GM12865 (cell line): ENCODE data around the gene SDF2.
"Not testable (repeated sequence)": the region's sequence is repeated elsewhere in the genome, so short reads cannot be mapped to it uniquely, and the experiment has no call there.

Source experiments
- DNase-seq: peaks from one replicate; pipeline ENCODE4 v3.0.0; 2010; ENCODE audit warnings: low read depth
- H3K4me3 ChIP-seq: 2 replicates; pipeline ENCODE4 v1.5.1; 2011; ENCODE audit warnings: mild to moderate bottlenecking, low read depth, low read length, control low read depth
- CTCF ChIP-seq: IDR thresholded peaks from 2 replicates; pipeline ENCODE4 v1.5.1; 2011; ENCODE audit warnings: low read length, control low read depth, low read depth, inconsistent platforms; ENCODE audit not compliant: insufficient read depth; ENCODE audit errors: missing control alignments

The SDF2 gene

DNA sequence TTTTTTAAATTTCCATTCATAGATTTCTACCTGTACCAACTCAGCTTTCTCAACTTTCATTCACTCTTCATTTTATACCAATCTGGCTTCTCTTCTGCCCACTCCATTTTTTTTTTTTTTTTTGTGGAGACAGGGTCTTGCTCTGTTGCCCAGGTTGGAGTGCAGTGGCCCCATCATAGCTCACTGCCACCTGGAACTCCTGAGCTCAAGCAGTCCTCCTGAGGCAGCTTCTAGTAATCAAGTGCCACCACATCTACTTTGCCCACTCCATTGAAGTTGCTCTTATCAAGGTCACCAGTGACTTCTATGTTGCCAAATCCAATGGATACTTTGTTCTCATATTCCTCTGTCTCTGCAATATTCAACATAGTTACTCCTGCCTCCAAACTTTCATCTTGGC is 2.0 kb upstream of the SDF2 start:
- H3K4me3 ChIP-seq = no peak overlapping the region; the same call in 1 of the 2 replicates
- no peak for TF ChIP-seq CTCF
- no peak for DNase-seq

DNA sequence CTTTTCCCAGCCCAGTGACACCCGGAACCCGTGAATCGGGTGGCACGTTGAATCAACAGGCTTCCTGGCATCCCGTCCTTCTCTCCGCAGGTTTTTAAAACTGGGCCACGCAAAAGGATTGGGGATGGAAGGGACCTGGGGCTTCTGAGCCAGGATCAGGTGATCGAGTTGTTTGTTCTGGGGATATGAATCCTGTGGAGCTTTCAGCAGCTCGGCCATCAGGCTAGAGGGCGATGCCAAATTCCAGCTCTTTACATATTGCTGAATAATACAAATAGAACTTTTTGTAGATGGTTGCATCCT is 772 bp upstream of the SDF2 start:
- peak overlapping the region; percentile 84 for H3K4me3 ChIP-seq

DNA sequence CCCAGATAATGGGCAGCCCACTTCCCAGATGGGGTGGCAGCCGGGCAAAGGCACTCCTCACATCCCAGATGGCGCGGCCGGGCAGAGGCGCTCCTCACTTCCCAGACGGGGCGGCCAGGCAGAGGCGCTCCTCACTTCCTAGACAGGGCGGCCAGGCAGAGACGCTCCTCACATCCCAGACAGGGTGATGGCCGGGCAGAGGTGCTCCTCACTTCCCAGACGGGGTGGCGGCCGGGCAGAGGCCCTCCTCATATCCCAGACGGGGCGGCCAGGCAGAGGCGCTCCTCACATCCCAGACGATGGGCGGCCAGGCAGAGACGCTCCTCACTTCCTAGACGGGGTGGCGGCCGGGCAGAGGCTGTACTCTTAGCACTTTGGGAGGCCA is 2.2 kb downstream of the SDF2 start:
- not testable (repeated sequence) for H3K4me3 ChIP-seq, DNase-seq

More for the DNA sequence above, 772 bp upstream of the SDF2 start:
- TF ChIP-seq CTCF = no peak
- no peak for DNase-seq

- H3K4me3 ChIP-seq, DNase-seq: not testable (repeated sequence)
Observed at GRCh38 chr17:28658766-28659496, 2.8 kb downstream of the SDF2 start.

DNA sequence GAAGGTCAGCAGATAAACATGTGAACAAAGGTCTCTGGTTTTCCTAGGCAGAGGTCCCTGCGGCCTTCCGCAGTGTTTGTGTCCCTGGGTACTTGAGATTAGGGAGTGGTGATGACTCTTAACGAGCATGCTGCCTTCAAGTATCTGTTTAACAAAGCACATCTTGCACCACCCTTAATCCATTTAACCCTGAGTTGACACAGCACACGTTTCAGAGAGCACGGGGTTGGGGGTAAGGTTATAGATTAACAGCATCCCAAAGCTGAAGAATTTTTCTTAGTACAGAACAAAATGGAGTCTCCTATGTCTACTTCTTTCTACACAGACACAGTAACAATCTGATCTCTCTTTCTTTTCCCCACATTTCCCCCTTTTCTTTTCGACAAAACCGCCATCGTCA is 3.4 kb downstream of the SDF2 start:
- not testable (repeated sequence) for DNase-seq, H3K4me3 ChIP-seq

DNA sequence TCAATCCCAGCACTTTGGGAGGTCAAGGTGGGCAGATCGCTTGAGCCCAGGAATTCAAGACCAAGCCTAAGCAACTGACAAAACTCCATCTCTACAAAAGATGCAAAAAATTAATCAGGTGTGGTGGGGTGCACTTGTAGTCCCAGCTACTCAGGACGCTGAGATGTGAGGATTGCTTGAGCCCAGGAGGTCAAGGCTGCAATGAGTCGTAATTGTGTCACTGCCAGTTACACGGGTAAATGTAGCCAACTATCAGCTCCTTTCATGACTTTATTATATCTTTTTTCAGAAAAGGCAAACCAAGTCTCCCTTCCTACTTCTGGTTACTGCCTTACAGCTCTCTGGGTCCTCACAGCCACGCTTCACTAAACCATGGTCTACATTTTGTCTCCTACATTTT is 4.0 kb downstream of the SDF2 start:
- no peak for TF ChIP-seq CTCF

GRCh38 chr17:28655160-28655559 is 6.5 kb downstream of the SDF2 start:
- H3K4me3 ChIP-seq = no peak overlapping the region
- TF ChIP-seq CTCF = no peak
- DNase-seq = no peak

More for the DNA sequence above, 4.0 kb downstream of the SDF2 start:
- DNase-seq = no peak
- no peak overlapping the region for H3K4me3 ChIP-seq

DNA sequence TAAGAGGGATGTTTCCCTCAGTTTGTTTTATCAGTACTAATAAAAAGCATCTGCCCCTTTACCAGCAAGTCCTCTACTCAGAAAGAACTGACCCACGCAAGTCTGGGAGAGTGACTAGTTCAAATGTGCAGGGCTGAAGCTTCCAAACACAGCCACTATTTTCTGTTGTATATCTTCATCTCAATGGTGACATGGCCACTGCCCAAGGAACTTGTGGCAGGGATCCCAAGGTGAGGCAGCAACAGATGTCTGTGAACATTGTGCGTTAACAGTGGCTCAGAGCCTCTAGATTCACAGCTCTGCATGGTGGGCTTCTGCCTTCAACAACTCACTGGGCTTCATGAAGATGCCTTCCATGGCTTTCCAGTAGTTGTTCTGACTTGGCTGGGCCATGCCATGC is 13.0 kb downstream of the SDF2 start:
- no peak for DNase-seq
- no peak for TF ChIP-seq CTCF
- no peak overlapping the region for H3K4me3 ChIP-seq
